ENCODE results near the gene TSPAN13. TPM values are rescaled to one million over a fixed set of nuclear protein-coding genes. Genes with fewer than 3 reads are reported as not detected.
"Not testable (repeated sequence)": the region's sequence is repeated elsewhere in the genome, so short reads cannot be mapped to it uniquely, and the experiment has no call there.

Gene TSPAN13
- total RNA-seq, 2 donors from 2014 or later: 5.1 to 9.7 TPM

- Histone ChIP-seq H3K36me3 (no peaks in the 10 kb centered on the region), H3K9me3 (no peaks in the 10 kb centered on the region), H3K27ac (peak overlapping the region; percentile 54 to 57), H3K4me3 (no peak overlapping the region), H3K27me3 (no peaks in the 10 kb centered on the region), H3K4me1 (no peaks in the 10 kb centered on the region)
- TF ChIP-seq CTCF (IDR thresholded peaks at IDR 0.05): no peak
- no peak for DNase-seq (ENCODE audit: low spot score)
These were observed 11.9 kb downstream of the TSPAN13 start for GRCh38 chr7:16765436-16765859.

GRCh38 chr7:16769994-16770393, 16.4 kb downstream of the TSPAN13 start:
- not testable (repeated sequence) for H3K4me1 ChIP-seq; H3K9me3 ChIP-seq; DNase-seq (ENCODE audit: low spot score); H3K27ac ChIP-seq; H3K27me3 ChIP-seq; H3K36me3 ChIP-seq; H3K4me3 ChIP-seq

- DNase-seq (ENCODE audit: low spot score): no peak
- H3K27ac ChIP-seq: no peak overlapping the region
- TF ChIP-seq CTCF (IDR thresholded peaks at IDR 0.05): no peak
- H3K27me3 ChIP-seq: no peaks in the 10 kb centered on the region
- no peaks in the 10 kb centered on the region for H3K9me3 ChIP-seq
- H3K4me1 ChIP-seq: no peaks in the 10 kb centered on the region
- H3K36me3 ChIP-seq: no peaks in the 10 kb centered on the region
- no peak overlapping the region for H3K4me3 ChIP-seq
These were observed 17.2 kb downstream of the TSPAN13 start for GRCh38 chr7:16770657-16771329.

- H3K9me3 ChIP-seq: no peaks in the 10 kb centered on the region
- no peaks in the 10 kb centered on the region for H3K27me3 ChIP-seq
- H3K27ac ChIP-seq: no peak overlapping the region
- no peak for DNase-seq (ENCODE audit: low spot score)
- no peaks in the 10 kb centered on the region for H3K36me3 ChIP-seq
- no peaks in the 10 kb centered on the region for H3K4me1 ChIP-seq
- H3K4me3 ChIP-seq: no peak overlapping the region
- TF ChIP-seq CTCF (IDR thresholded peaks at IDR 0.05): no peak
These were observed 19.8 kb downstream of the TSPAN13 start for GRCh38 chr7:16773326-16773725.

- H3K4me3 ChIP-seq: no peak overlapping the region
- H3K27ac ChIP-seq: no peak overlapping the region
- no peaks in the 10 kb centered on the region for H3K4me1 ChIP-seq
- no peak for DNase-seq (ENCODE audit: low spot score)
- no peaks in the 10 kb centered on the region for H3K27me3 ChIP-seq
- no peaks in the 10 kb centered on the region for H3K9me3 ChIP-seq
- no peaks in the 10 kb centered on the region for H3K36me3 ChIP-seq
- no peak for TF ChIP-seq CTCF (IDR thresholded peaks at IDR 0.05)
These were observed 20.3 kb downstream of the TSPAN13 start for GRCh38 chr7:16773884-16774283.

GRCh38 chr7:16774294-16774693, 20.7 kb downstream of the TSPAN13 start:
- DNase-seq (ENCODE audit: low spot score): no peak
- TF ChIP-seq CTCF (IDR thresholded peaks at IDR 0.05): no peak
- no peaks in the 10 kb centered on the region for H3K9me3 ChIP-seq
- H3K27me3 ChIP-seq: no peaks in the 10 kb centered on the region
- no peaks in the 10 kb centered on the region for H3K36me3 ChIP-seq
- H3K4me3 ChIP-seq: no peak overlapping the region
- no peak overlapping the region for H3K27ac ChIP-seq
- no peaks in the 10 kb centered on the region for H3K4me1 ChIP-seq
